UCSD-AML1 (cell line): ENCODE results near the gene BRMS1L.
"Not testable (repeated sequence)": the region's sequence is repeated elsewhere in the genome, so short reads cannot be mapped to it uniquely, and the experiment has no call there.

Experiments used
- DNase-seq: peaks from one replicate; lab custom pipeline; 2025; ENCODE audit not compliant: unreplicated experiment; lab: John Stamatoyannopoulos, UW

Gene BRMS1L

GRCh38 chr14:35821564-35822411, 4.3 kb upstream of the BRMS1L start:
- DNase-seq: no peak

GRCh38 chr14:35822501-35822900, 3.6 kb upstream of the BRMS1L start:
- DNase-seq: no peak

- DNase-seq: not testable (repeated sequence)
Measured at GRCh38 chr14:35824446-35825165, 1.5 kb upstream of the BRMS1L start.

- DNase-seq: no peak
Measured at GRCh38 chr14:35825968-35826217, 245 bp upstream of the BRMS1L start.

GRCh38 chr14:35826952-35827416, 846 bp downstream of the BRMS1L start:
- DNase-seq: no peak

GRCh38 chr14:35827678-35828472, 1.7 kb downstream of the BRMS1L start:
- DNase-seq: no peak

GRCh38 chr14:35829449-35829848, 3.3 kb downstream of the BRMS1L start:
- no peak for DNase-seq

GRCh38 chr14:35835208-35835982, 9.3 kb downstream of the BRMS1L start:
- no peak for DNase-seq

GRCh38 chr14:35841704-35842103, 15.6 kb downstream of the BRMS1L start:
- not testable (repeated sequence) for DNase-seq

- DNase-seq: not testable (repeated sequence)
Measured at GRCh38 chr14:35842245-35842644, 16.1 kb downstream of the BRMS1L start.

GRCh38 chr14:35844494-35844893, 18.4 kb downstream of the BRMS1L start:
- no peak for DNase-seq

- DNase-seq: no peak
Measured at GRCh38 chr14:35847636-35848035, 21.5 kb downstream of the BRMS1L start.

- no peak for DNase-seq
Measured at GRCh38 chr14:35849122-35849521, 23.0 kb downstream of the BRMS1L start.

- no peak for DNase-seq
Measured at GRCh38 chr14:35851823-35852222, 25.7 kb downstream of the BRMS1L start.

- no peak for DNase-seq
Measured at GRCh38 chr14:35853225-35853624, 27.1 kb downstream of the BRMS1L start.

- no peak for DNase-seq
Measured at GRCh38 chr14:35854696-35855270, 28.6 kb downstream of the BRMS1L start.

GRCh38 chr14:35855876-35856481, 29.8 kb downstream of the BRMS1L start:
- DNase-seq: no peak

GRCh38 chr14:35858521-35859209, 32.5 kb downstream of the BRMS1L start:
- DNase-seq: no peak

GRCh38 chr14:35861204-35861868, 35.2 kb downstream of the BRMS1L start:
- DNase-seq: no peak
